Activated CD4-positive, alpha-beta memory T cell treated with anti-CD3 and anti-CD28 coated beads, Interleukin-2, amount 10 ng/mL, durations not matched to agents 7 days and 5 days (primary cell): ENCODE data around the gene MAP7D1. TPM values are rescaled to one million over a fixed set of nuclear protein-coding genes. Genes with fewer than 3 reads are reported as not detected.

Experiments used
- CTCF ChIA-PET: fragments of 350-600 bp; sonication (Branson Sonifier 250); formaldehyde crosslinking; loops from one replicate; lab custom pipeline; 2021; ENCODE audit warnings: antibody characterized with exemption, inconsistent platforms; lab: Charles Lee
- POLR2A ChIA-PET: fragments of 350-600 bp; sonication (Branson Sonifier 250); formaldehyde crosslinking; loops from one replicate; lab custom pipeline; 2021; ENCODE audit warnings: antibody characterized with exemption; lab: Charles Lee
- DNase-seq: peaks from one replicate; pipeline ENCODE4 v3.0.0-alpha.2; 2020
- H3K27ac Mint-ChIP-seq: one replicate; pipeline ENCODE4 v1.8.0; 2021; ENCODE audit warnings: mild to moderate bottlenecking, mixed read lengths
- H3K27me3 Mint-ChIP-seq: one replicate; pipeline ENCODE4 v1.8.0; 2021; ENCODE audit warnings: mixed read lengths
- H3K36me3 Mint-ChIP-seq: one replicate; pipeline ENCODE4 v1.8.0; 2021; ENCODE audit warnings: low read depth, mixed read lengths
- H3K4me1 Mint-ChIP-seq: one replicate; pipeline ENCODE4 v1.8.0; 2021; ENCODE audit warnings: mixed read lengths
- H3K4me3 Mint-ChIP-seq: one replicate; pipeline ENCODE4 v1.8.0; 2021; ENCODE audit warnings: mild to moderate bottlenecking, mixed read lengths
- H3K9me3 Mint-ChIP-seq: one replicate; pipeline ENCODE4 v1.8.0; 2021; ENCODE audit warnings: mixed read lengths
- total RNA-seq, 2 experiments: library from RNA; stranded (reverse); gene quantifications; one replicate each; pipeline ENCODE4 v1.2.3, GENCODE V29; 2021

The MAP7D1 gene
- total RNA-seq, 2 experiments from 2014 or later, result 215 to 221 TPM

DNA sequence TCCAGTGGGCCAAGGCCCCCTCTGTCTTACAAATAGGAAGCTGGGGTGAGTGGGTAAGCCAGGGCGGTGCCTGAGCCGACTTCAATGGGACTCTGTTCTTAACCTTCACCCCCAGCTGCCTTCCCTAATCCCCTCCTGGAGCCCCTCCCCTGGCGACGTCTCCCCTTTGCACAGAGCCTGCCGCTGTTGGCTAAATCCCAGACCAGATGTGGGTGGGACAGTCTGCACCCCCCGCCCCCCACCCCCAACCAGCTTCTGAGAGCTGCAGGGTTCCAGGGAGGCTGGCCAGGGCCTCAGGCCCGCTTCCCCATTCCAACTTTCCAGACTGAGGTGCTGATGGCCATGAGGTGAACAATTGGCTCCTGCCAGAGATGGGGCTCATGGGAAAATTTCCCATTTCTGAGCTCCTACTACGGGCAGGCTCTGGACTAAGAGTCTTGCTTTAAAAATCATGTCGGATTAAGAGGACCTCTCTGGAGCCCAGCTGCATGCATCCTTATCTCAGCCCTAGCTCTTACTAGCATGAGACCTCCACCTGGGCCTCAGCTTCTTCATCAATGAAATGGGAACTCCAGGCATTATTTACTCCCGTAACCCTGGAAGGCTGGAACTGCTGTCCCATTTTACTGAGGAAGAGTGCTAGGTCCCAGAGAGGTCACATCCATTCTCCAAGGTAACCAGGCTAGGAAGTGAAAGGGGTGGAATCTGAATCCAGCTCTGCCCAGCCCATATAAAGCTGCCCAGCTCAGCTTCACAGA lies 37.3 kb upstream of the MAP7D1 start:
- H3K4me1 Mint-ChIP-seq, result peaks cover 6% of the 10 kb centered on the region
- ChIA-PET POLR2A (interaction anchor here (1.0 to 1.7 kb wide), 4 partner anchors 10 to 30 kb away, joined by 3 to 6 read pairs (median 3); no protein-coding TSS in a partner anchor), CTCF (interaction anchor here (1.0 to 5.0 kb wide), 2 partner anchors 16 to 188 kb away, joined by 3 to 18 read pairs; partner anchors contain the start of gene SH3D21)
- H3K27me3 Mint-ChIP-seq, result peaks cover 20% of the 10 kb centered on the region
- H3K4me3 Mint-ChIP-seq, result no peak overlapping the region
- no peaks in the 10 kb centered on the region for H3K9me3 Mint-ChIP-seq
- no peak overlapping the region for H3K27ac Mint-ChIP-seq
- no peak for DNase-seq
- H3K36me3 Mint-ChIP-seq, result no peaks in the 10 kb centered on the region

DNA sequence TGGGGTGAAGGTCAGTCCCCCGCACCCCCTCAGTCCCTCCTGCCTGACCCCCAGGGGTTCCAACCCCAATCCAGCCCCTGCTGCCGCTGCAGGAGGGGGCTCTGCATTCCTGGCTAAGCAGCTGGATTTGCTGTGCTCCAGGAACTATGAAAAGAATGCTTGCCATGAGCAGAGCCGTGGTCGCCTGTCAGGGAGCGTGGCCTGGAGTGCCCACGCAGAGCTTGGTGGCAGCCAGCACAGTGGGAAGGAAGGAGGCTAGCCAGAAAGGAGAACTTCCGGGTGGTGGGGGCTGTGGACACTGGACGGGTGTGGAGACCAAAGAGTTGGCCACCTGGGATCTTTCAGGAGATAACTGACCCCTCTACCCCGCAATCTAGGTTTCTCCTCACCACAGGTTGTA lies 36.5 kb upstream of the MAP7D1 start:
- Mint-ChIP-seq H3K4me3 (no peak overlapping the region), H3K4me1 (peaks cover 8% of the 10 kb centered on the region), H3K9me3 (no peaks in the 10 kb centered on the region), H3K36me3 (no peaks in the 10 kb centered on the region), H3K27ac (no peak overlapping the region), H3K27me3 (peaks cover 28% of the 10 kb centered on the region)
- CTCF ChIA-PET, result no interaction called here
- POLR2A ChIA-PET, result interaction anchor here (1.0 to 1.7 kb wide), 4 partner anchors 9 to 29 kb away, joined by 3 to 6 read pairs (median 3); no protein-coding TSS in a partner anchor
- no peak for DNase-seq

DNA sequence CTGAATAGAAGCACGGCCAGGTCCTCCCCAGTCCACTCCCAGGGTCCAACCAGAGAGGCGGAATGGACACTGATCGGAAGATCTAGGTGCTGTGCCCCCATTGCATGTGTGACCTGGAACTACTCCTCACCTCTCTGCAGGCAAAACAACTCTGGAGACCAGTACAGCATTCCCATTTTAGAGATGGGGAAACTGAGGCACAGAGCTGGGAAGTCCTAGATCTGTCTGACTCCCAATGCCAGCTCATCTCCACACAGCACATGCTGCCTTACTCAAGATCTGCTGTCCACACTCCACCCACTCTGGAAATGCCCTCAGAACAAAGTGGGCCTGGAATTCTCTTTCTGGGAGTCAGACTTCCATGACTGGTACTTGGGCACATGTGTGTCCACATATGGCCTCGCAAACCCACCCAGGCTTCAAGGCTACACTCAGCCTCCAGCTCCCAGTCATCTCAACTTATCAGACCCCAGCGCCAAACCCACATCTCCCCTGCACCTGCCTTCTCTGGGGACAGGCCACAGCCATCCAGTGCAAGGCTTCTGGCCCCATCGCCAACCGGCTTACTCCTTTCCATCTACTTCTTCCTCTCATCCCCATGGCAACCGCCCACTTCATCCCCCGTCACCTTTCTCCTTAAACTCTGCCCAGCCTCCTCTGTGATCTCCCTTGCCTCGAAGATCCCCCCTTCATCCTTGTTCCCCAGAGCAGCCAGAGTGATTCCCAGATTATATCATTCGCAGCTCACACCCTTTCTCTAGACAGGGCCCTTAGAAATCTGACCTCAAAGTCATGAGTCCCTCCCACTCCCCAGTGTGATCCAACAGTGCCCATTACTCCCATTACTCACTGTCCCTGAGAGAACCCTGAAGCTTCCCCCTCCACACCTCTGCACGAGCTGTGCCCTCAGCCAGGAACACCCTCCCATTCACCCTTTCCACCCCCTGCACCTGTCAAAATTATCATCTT lies 33.6 kb upstream of the MAP7D1 start:
- H3K9me3 Mint-ChIP-seq, result no peaks in the 10 kb centered on the region
- H3K36me3 Mint-ChIP-seq, result no peaks in the 10 kb centered on the region
- H3K27ac Mint-ChIP-seq, result no peak overlapping the region
- CTCF ChIA-PET, result interaction anchor here (1.5 kb wide), 1 partner anchor 12 kb away, joined by 3 read pairs; no protein-coding TSS in a partner anchor
- H3K4me3 Mint-ChIP-seq, result no peak overlapping the region
- peaks cover 18% of the 10 kb centered on the region for H3K4me1 Mint-ChIP-seq
- H3K27me3 Mint-ChIP-seq, result peaks cover 43% of the 10 kb centered on the region
- POLR2A ChIA-PET, result no interaction called here
- no peak for DNase-seq

DNA sequence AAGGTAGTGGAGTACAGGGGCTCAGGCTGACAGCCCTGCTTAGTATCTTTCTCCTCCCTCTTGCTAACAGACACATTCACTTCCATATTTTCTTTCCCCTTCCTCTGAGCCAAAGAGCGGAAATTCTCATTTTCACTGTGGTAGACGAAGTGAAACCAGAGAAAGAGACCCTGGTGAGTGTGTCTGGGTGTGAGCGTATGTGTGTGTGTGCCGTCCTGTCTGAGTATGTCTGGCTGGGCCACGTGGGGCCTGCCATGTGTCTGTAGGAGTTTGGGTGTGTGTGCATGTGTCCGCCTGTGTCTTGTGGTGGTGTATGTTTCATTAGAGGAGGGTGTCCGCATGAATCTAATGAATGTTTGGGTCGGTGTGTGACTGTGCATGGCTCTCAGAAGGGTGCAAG lies 32.6 kb upstream of the MAP7D1 start:
- ChIA-PET CTCF (interaction anchor here (1.5 kb wide), 1 partner anchor 11 kb away, joined by 3 read pairs; no protein-coding TSS in a partner anchor), POLR2A (no interaction called here)
- H3K36me3 Mint-ChIP-seq, result no peaks in the 10 kb centered on the region

DNA sequence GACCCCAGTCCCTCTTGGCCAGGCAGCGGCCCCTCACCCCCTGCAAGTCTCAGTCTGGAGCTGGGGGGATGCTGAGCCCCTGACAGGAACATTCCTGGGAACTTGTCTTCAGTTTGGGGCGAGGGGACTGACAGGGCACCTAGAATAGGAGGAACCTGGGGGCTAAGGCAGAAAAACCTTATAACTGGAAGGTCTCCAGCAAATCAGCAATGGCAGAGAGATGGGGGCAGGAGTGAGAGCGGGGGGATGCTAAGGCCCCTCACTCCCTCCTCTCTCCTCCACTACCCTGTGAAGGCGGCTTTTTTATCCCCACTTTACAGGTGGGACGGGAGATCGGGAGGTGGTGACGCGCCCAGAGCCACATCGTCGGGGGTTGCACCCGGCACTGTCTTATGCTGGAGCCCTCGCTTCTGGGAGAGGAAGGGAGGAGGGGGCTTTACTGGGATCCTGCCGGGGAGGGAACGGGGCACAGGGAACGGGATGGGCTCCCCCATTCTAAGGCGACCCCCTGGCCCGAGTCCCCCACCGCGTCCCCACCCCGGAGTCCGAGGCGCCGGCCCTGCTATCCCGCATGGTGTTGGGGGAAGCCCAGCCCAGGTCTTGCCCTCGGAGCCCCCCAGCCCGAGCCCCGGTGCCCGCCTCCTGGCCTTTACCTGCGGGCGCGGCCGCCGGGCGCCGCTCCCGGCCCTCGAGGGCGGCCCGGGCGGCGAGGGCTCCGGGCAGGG lies 31.4 kb upstream of the MAP7D1 start:
- Mint-ChIP-seq H3K36me3 (no peaks in the 10 kb centered on the region), H3K27ac (no peak overlapping the region), H3K27me3 (peaks cover 43% of the 10 kb centered on the region), H3K4me3 (no peak overlapping the region), H3K9me3 (no peaks in the 10 kb centered on the region), H3K4me1 (peaks cover 18% of the 10 kb centered on the region)
- DNase-seq, result no peak
- POLR2A ChIA-PET, result no interaction called here
- CTCF ChIA-PET, result no interaction called here

More for the DNA sequence above, 32.6 kb upstream of the MAP7D1 start:
- no peak overlapping the region for H3K4me3 Mint-ChIP-seq
- peaks cover 18% of the 10 kb centered on the region for H3K4me1 Mint-ChIP-seq
- H3K27me3 Mint-ChIP-seq, result peaks cover 43% of the 10 kb centered on the region
- DNase-seq, result no peak
- H3K27ac Mint-ChIP-seq, result no peak overlapping the region
- H3K9me3 Mint-ChIP-seq, result no peaks in the 10 kb centered on the region

DNA sequence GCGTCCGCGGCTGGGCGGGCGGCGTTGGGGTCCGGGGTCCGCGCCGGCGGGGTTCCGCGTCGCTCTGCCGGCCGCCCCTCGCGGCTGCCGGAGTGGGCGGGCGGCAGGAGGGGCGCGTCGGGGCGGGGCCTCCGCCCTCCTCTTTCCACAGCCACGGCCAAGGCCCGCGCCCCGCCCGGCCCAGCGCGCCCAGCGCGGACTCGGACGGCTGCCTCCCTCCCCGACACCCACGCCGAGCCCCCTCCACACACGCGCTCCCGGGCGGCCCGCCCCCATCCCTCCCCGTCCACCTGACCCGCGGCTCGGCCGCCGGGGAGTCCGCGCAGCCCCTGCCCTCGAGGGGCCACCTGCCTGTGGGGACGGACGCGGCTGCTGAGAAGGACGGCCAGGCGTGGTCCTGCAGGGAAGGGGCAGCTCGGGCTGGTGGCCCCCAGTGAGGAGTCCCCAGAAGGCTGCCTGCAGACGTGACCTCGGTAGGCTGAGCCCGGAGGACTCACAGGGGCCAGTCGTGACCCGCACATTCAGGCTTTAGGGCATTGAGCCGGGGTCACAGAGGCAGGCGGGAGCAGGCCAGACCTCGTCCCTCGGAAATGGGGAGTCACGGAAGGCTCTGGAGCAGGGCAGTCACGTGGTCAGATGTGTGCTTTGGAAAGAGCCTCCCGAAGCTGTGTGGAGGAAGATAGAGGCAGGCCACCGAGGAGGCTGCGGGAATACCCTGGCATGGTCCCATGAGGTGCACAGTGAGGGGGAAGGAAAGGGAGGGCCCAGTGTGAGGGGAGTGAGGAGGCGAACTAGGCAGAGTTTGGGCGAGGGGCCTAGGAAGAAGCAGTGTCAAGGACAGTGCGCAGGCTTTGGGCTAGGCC lies 30.6 kb upstream of the MAP7D1 start, which contains the start of gene COL8A2:
Gene COL8A2, minus strand, starts transcription at position 94 of the 863 bp plus-strand sequence. CDS start 24,980 bp downstream, outside the sequence.
- Mint-ChIP-seq H3K4me3 (no peak within 1 kb of the TSS), H3K27ac (no peak within 1 kb of the TSS), H3K27me3 (peaks cover 43% of the 10 kb centered on the region), H3K9me3 (no peaks in the 10 kb centered on the region), H3K4me1 (peaks cover 18% of the 10 kb centered on the region), H3K36me3 (no peaks in the 10 kb centered on the region)
- CTCF ChIA-PET, result no interaction called here
- DNase-seq, result no peak
- POLR2A ChIA-PET, result no interaction called here

DNA sequence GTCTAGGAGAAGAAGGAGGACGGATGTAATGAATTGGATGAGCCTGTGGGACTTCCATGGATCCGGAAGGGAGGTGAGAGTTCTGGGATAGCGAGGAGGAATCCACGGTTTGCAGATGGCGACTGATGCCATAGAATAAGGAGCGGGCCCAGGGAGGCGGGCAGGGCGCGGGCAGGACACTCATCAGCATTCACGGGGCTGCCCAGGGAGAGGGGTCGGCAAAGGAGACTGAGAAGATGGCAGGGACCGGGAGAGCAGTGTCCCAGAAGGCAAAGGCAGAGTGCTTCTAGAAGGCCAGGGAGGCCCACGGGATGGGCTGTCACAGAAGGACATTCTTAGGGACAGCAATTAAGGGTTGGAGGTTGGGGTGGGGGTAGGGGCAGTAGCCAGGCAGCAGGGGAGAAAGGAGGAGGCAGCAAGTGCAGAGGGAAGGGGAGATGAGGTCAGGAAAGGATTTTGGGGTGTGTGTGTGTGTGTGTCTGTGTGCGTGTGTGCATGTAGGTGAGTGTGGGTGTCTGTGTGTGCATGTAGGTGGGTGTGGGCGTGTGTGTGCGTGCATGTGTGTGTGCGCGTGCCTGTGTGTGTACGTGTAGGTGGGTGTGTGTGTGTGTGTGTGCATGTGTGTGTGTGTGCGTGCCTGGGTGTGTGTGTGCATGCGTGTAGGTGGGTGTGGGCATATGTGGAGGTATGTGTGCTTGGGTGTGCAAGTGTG lies 29.8 kb upstream of the MAP7D1 start:
- Mint-ChIP-seq H3K9me3 (no peaks in the 10 kb centered on the region), H3K4me1 (peaks cover 18% of the 10 kb centered on the region), H3K27ac (no peak overlapping the region), H3K4me3 (no peak overlapping the region), H3K27me3 (peaks cover 43% of the 10 kb centered on the region), H3K36me3 (no peaks in the 10 kb centered on the region)
- CTCF ChIA-PET, result no interaction called here
- POLR2A ChIA-PET, result no interaction called here
- DNase-seq, result no peak

DNA sequence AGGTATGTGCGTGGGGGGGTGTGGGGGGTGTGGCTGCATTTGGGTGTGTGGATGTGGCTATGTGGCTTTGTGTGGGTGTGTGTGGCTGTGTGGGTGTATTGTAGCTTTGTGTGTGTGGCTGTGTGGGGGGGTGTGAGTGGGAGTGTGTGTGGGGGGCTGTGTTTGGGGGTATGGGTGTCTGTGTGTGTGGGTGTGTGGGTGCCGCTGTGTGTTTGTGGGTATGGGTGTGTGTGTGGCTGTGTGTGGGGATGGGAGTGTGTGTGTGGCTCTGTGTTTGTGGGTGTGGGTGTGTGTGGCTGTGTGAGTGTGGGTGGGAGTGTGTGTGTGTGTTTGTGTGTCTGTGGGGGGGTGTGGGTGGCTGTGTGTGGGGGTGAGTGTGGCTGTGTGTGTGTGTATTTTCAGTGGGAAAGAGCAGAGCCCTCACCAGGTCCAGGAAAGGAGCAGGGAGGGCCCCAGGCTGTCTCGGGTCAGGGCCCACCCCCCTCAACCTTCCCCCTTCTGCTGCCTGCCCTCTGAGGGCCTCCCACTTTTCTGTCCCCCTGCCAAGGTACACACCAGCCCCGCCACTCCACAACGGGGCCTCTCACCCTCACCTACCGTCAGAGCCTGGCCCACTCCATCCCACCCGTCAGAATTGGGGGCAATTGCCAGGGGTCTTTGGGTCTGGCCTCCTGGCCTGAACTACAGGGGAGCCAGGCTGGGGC lies 29.0 kb upstream of the MAP7D1 start:
- CTCF ChIA-PET, result no interaction called here
- Mint-ChIP-seq H3K27ac (no peak overlapping the region), H3K4me1 (peaks cover 18% of the 10 kb centered on the region), H3K36me3 (no peaks in the 10 kb centered on the region), H3K27me3 (peaks cover 39% of the 10 kb centered on the region), H3K4me3 (no peak overlapping the region), H3K9me3 (no peaks in the 10 kb centered on the region)
- no peak for DNase-seq
- POLR2A ChIA-PET, result interaction anchor here (1.3 kb wide), 1 partner anchor 22 kb away, joined by 3 read pairs; no protein-coding TSS in a partner anchor

DNA sequence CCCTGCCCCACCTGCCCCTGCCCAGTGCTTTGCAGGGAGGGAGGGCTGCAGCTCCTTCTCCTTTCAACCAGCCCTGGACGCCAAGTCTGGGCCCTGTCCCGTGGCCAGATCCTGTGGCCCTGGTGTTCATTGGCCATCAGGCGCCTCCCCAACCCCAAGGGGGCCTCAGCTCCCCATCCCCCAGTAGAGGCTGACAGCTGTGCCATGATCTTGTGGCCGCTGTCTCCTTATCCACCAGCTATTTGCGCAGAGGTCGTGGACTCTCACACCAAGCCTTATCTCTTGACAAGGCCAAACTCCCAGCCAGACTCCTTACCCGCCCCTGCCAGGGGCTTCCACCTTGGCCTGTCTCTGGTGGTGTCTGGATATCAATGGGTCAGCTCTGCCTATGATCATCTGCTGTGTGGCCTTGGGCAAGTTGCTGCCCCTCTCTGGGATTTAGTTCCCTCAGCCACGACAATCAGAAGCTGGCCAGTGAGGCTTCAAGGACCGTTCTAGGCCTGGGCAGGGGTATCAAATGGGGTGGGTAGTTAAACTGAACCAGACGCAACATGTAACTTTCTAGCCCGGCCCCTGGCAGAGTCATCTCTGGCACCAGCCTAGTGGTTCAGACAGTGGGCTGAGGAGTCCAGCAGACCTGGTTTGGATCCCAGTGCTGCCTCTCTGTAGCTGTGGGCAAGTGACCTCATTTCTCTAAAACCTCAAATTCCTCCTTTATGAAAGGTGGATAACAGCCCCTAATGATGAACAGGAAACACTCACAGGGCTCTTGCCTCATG lies 27.6 kb upstream of the MAP7D1 start:
- Mint-ChIP-seq H3K4me1 (peaks cover 15% of the 10 kb centered on the region), H3K27me3 (peaks cover 26% of the 10 kb centered on the region), H3K9me3 (no peaks in the 10 kb centered on the region), H3K36me3 (no peaks in the 10 kb centered on the region), H3K4me3 (no peak overlapping the region), H3K27ac (no peak overlapping the region)
- POLR2A ChIA-PET, result interaction anchor here (1.2 to 1.6 kb wide), 4 partner anchors 9 to 95 kb away, joined by 3 to 4 read pairs (median 3); no protein-coding TSS in a partner anchor
- CTCF ChIA-PET, result interaction anchor here (0.9 to 1.7 kb wide), 3 partner anchors 11 to 245 kb away, joined by 3 to 5 read pairs (median 3); partner anchors contain the start of gene AGO1
- DNase-seq, result no peak

DNA sequence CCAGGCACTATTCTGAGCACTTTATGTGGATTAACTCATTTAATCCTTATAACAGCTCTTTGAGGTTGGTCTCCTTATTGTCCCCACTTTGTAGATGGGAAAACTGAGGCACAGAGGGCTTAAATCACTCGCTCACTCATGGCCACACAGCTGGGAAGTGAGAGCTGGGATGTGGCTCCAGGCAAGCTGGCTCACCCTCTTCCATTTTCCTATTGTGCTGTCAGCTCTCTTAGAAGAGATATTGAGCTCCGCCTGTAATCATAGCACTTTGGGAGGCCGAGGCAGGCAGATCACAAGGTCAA lies 27.1 kb upstream of the MAP7D1 start:
- H3K27me3 Mint-ChIP-seq, result peaks cover 20% of the 10 kb centered on the region
- peaks cover 12% of the 10 kb centered on the region for H3K4me1 Mint-ChIP-seq
- no peaks in the 10 kb centered on the region for H3K36me3 Mint-ChIP-seq
- no peak overlapping the region for H3K4me3 Mint-ChIP-seq
- CTCF ChIA-PET, result interaction anchor here (0.5 to 1.7 kb wide), 4 partner anchors 11 to 246 kb away, joined by 3 to 5 read pairs (median 3); partner anchors contain the start of gene AGO1
- no peak for DNase-seq
- POLR2A ChIA-PET, result interaction anchor here (1.2 to 1.6 kb wide), 3 partner anchors 9 to 94 kb away, joined by 3 to 4 read pairs (median 3); no protein-coding TSS in a partner anchor
- H3K27ac Mint-ChIP-seq, result no peak overlapping the region
- H3K9me3 Mint-ChIP-seq, result no peaks in the 10 kb centered on the region
